Muscle of back (tissue), 11 donors: ENCODE results near the gene MMD. TPM values are rescaled to one million over a fixed set of nuclear protein-coding genes. Genes with fewer than 3 reads are reported as not detected.
"Not testable (repeated sequence)": the region's sequence is repeated elsewhere in the genome, so short reads cannot be mapped to it uniquely, and the experiment has no call there.

Experiments used
- DNase-seq, 3 donors: peaks; one replicate each; pipeline versions ENCODE4 v3.0.0 to v3.0.0-alpha.2; 2013
- polyA plus RNA-seq, 10 donors: library from polyadenylated mRNA; unstranded; fragments of 120-200 nt; gene quantifications; one replicate each; pipeline ENCODE4 v1.2.1, GENCODE V29; 2013; ENCODE audit not compliant: insufficient read length in 10 of 10

MMD gene
- polyA plus RNA-seq, 10 donors, result 11.7 to 19.2 (median 16.3) TPM

- DNase-seq, result no peak
These were observed 25.7 kb downstream of the MMD start for GRCh38 chr17:55395803-55396505.

- DNase-seq, result peak; percentile 12 to 43 (median 32)
These were observed 27.1 kb downstream of the MMD start for GRCh38 chr17:55394357-55395021.

GRCh38 chr17:55391764-55392467 is 29.7 kb downstream of the MMD start:
- no peak for DNase-seq

GRCh38 chr17:55391244-55391757 is 30.3 kb downstream of the MMD start:
- DNase-seq, result no peak

- DNase-seq, result no peak
These were observed 31.2 kb downstream of the MMD start for GRCh38 chr17:55390364-55390977.

- DNase-seq, result not testable (repeated sequence)
These were observed 31.9 kb downstream of the MMD start for GRCh38 chr17:55389715-55390114.

GRCh38 chr17:55388842-55389241 is 32.8 kb downstream of the MMD start:
- no peak for DNase-seq

GRCh38 chr17:55386796-55387332 is 34.8 kb downstream of the MMD start:
- DNase-seq, result no peak

GRCh38 chr17:55384643-55385232 is 36.9 kb downstream of the MMD start:
- DNase-seq, result no peak

- DNase-seq, result no peak
These were observed 37.6 kb downstream of the MMD start for GRCh38 chr17:55383771-55384642.

- no peak for DNase-seq
These were observed 40.4 kb downstream of the MMD start for GRCh38 chr17:55381017-55381770.

- no peak for DNase-seq
These were observed 43.9 kb downstream of the MMD start for GRCh38 chr17:55377671-55378275.

GRCh38 chr17:55368706-55369105 is 52.9 kb downstream of the MMD start:
- no peak for DNase-seq

- DNase-seq, result no peak
These were observed 55.6 kb downstream of the MMD start for GRCh38 chr17:55366020-55366481.

- DNase-seq, result no peak
These were observed 58.6 kb downstream of the MMD start for GRCh38 chr17:55363033-55363432.

- DNase-seq, result no peak
These were observed 60.7 kb downstream of the MMD start for GRCh38 chr17:55360971-55361370.

- peak; percentile 49 to 75 (median 55) for DNase-seq
These were observed 65.0 kb downstream of the MMD start for GRCh38 chr17:55356434-55357328.

GRCh38 chr17:55354941-55355340 is 66.7 kb downstream of the MMD start:
- no peak for DNase-seq
